Transverse colon (tissue), 4 donors: Measurements from ENCODE around the gene AGTR1. TPM values are rescaled to one million over a fixed set of nuclear protein-coding genes. Genes with fewer than 3 reads are reported as not detected.

Source experiments
- DNase-seq: peaks from one replicate; pipeline ENCODE4 v3.0.0-alpha.2; 2019
- H3K27ac ChIP-seq, 4 donors: fragments of 200-600 bp; sonication (generic); 2 replicates each; pipeline ENCODE4 v1.5.1; 2016 to 2018; ENCODE audit warnings: inconsistent platforms in 4 of 4
- H3K27me3 ChIP-seq: fragments of 200-600 bp; sonication (generic); 2 replicates; pipeline ENCODE4 v1.5.1; 2017; ENCODE audit warnings: inconsistent platforms
- H3K36me3 ChIP-seq, 4 donors: fragments of 200-600 bp; sonication (generic); 2 replicates each; pipeline ENCODE4 v1.5.1; 2017 to 2019; ENCODE audit warnings: inconsistent platforms in 4 of 4
- H3K4me1 ChIP-seq, 4 donors: fragments of 200-600 bp; sonication (generic); 2 replicates each; pipeline ENCODE4 v1.5.1; 2017 to 2020; ENCODE audit warnings: inconsistent platforms in 4 of 4
- H3K4me3 ChIP-seq, 4 donors: fragments of 200-600 bp; sonication (generic); 1 replicate in 1 of 4; 2 replicates in 3 of 4; pipeline versions ENCODE4 v1.5.1 to v1.6.1; 2017 to 2019; ENCODE audit warnings: inconsistent platforms in 4 of 4
- H3K9me3 ChIP-seq, 2 donors: fragments of 200-600 bp; sonication (generic); 2 replicates each; pipeline ENCODE4 v1.5.1; 2017 to 2019; ENCODE audit warnings: inconsistent platforms in 2 of 2
- CTCF ChIP-seq, 5 experiments: fragments of 200-600 bp in 3 of 5; fragments of 450-650 bp in 2 of 5; sonication (generic) in 3 of 5; IDR thresholded peaks; 1 replicate in 2 of 5; 2 replicates in 3 of 5; pipeline ENCODE4 v1.5.1; 2016 to 2017; ENCODE audit warnings: antibody characterized with exemption in 5 of 5, inconsistent platforms in 3 of 5, mild to moderate bottlenecking in 2 of 5, moderate library complexity in 1 of 5
- EP300 ChIP-seq: sonication (generic); formaldehyde crosslinking; IDR thresholded peaks from one replicate; pipeline ENCODE4 v1.6.1; 2017; ENCODE audit warnings: antibody characterized with exemption, low read depth
- POLR2A ChIP-seq: fragments of 450-650 bp; IDR thresholded peaks from one replicate; pipeline ENCODE4 v1.6.1; 2016; ENCODE audit warnings: antibody characterized with exemption, mild to moderate bottlenecking, moderate library complexity
- POLR2AphosphoS5 ChIP-seq, 3 donors: sonication (generic); formaldehyde crosslinking; IDR thresholded peaks; one replicate each; pipeline ENCODE4 v1.6.1; 2016; ENCODE audit warnings: antibody characterized with exemption in 3 of 3
- WGBS, 2 donors: methylation state at CpG; one replicate each; pipeline ENCODE4 v1.1.5; 2018; ENCODE audit warnings: low coverage in 1 of 2; 5-methylcytosine and 5-hydroxymethylcytosine counted together
- in situ Hi-C, 4 donors: fragments of 200-750 bp; cut with MboI; loops; one replicate each; pipeline versions ENCODE4 v1.15.0 to v1.15.1; 2017; ENCODE audit warnings: low sequenced_read_pairs in 3 of 4, low pct_ligation_motif_present in 1 of 4, low pct_unique_long_range_greater_than_20kb in 1 of 4
- intact Hi-C: fragments of 100-400 bp; cut with DNase I; formaldehyde crosslinking; loops from one replicate; pipeline ENCODE4 v1.15.1; 2023; ENCODE audit warnings: low total_unique reads
- total RNA-seq, 4 donors: library from RNA; depleted of rRNA; stranded (reverse); fragments of >200 nt; gene quantifications; one replicate each; pipeline ENCODE4 v1.1.0, GENCODE V29; 2016

AGTR1 gene
- total RNA-seq, 4 donors from 2014 or later: 1.8 to 10.2 (median 8.2) TPM

- Histone ChIP-seq H3K4me3 (no peak overlapping the region), H3K4me1 (no peaks in the 10 kb centered on the region), H3K36me3 (no peaks in the 10 kb centered on the region), H3K9me3 (no peaks in the 10 kb centered on the region), H3K27ac (no peak overlapping the region), H3K27me3 (no peaks in the 10 kb centered on the region)
- intact Hi-C loops: no loop called here
- TF ChIP-seq POLR2AphosphoS5 (IDR thresholded peaks at IDR 0.05) (no peak), CTCF (IDR thresholded peaks at IDR 0.05) (no peak), EP300 (no peak), POLR2A (no peak)
- no peak for DNase-seq
- in situ Hi-C loops: no loop called here
- 51 to 71% methylated on average over 1 of the region's 1 CpG for WGBS, 2 donors
Measured at GRCh38 chr3:148763986-148764935, 66.6 kb downstream of the AGTR1 start.

GRCh38 chr3:148772361-148772760 lies 74.7 kb downstream of the AGTR1 start:
- no peak for DNase-seq
- WGBS, 2 donors: 28 to 54% methylated on average over 2 of the region's 2 CpGs
- Histone ChIP-seq H3K36me3 (no peaks in the 10 kb centered on the region), H3K4me1 (no peaks in the 10 kb centered on the region), H3K27ac (no peak overlapping the region), H3K27me3 (no peaks in the 10 kb centered on the region), H3K4me3 (no peak overlapping the region), H3K9me3 (no peaks in the 10 kb centered on the region)
- in situ Hi-C loops: no loop called here
- TF ChIP-seq POLR2A: no peak
- TF ChIP-seq CTCF (IDR thresholded peaks at IDR 0.05): no peak
- no peak for TF ChIP-seq POLR2AphosphoS5 (IDR thresholded peaks at IDR 0.05)
- TF ChIP-seq EP300: no peak
- intact Hi-C loops: no loop called here

GRCh38 chr3:148772835-148773234 lies 75.1 kb downstream of the AGTR1 start:
- no peak overlapping the region for H3K4me3 ChIP-seq
- no peak overlapping the region for H3K27ac ChIP-seq
- intact Hi-C loops (no loop called here), in situ Hi-C loops (no loop called here)
- TF ChIP-seq CTCF (IDR thresholded peaks at IDR 0.05) (no peak), EP300 (no peak), POLR2AphosphoS5 (IDR thresholded peaks at IDR 0.05) (no peak), POLR2A (no peak)
- H3K36me3 ChIP-seq: no peaks in the 10 kb centered on the region
- no peak for DNase-seq
- H3K9me3 ChIP-seq: no peaks in the 10 kb centered on the region
- H3K27me3 ChIP-seq: no peaks in the 10 kb centered on the region
- H3K4me1 ChIP-seq: no peaks in the 10 kb centered on the region

GRCh38 chr3:148773805-148774204 lies 76.1 kb downstream of the AGTR1 start:
- in situ Hi-C loops (no loop called here), intact Hi-C loops (no loop called here)
- DNase-seq: no peak
- Histone ChIP-seq H3K9me3 (no peaks in the 10 kb centered on the region), H3K4me1 (no peaks in the 10 kb centered on the region), H3K27me3 (no peaks in the 10 kb centered on the region), H3K36me3 (no peaks in the 10 kb centered on the region), H3K4me3 (no peak overlapping the region), H3K27ac (no peak overlapping the region)
- TF ChIP-seq POLR2AphosphoS5 (IDR thresholded peaks at IDR 0.05) (no peak), CTCF (IDR thresholded peaks at IDR 0.05) (no peak), POLR2A (no peak), EP300 (no peak)
- WGBS, 2 donors: 61 to 87% methylated on average over 2 of the region's 2 CpGs
